Adrenal gland (tissue), 5 donors: ENCODE measurements around the gene DRGX.

Source experiments
- POLR2A ChIP-seq, 2 donors: fragments of 450-650 bp; IDR thresholded peaks; one replicate each; pipeline ENCODE4 v1.6.1; 2017; ENCODE audit warnings: antibody characterized with exemption in 2 of 2, mild to moderate bottlenecking in 2 of 2, moderate library complexity in 1 of 2
- TF ChIP-seq, protein P1 (sequence below), 6 experiments: fragments of 450-650 bp in 4 of 6; fragments of 200-600 bp in 2 of 6; sonication (generic) in 1 of 6; IDR thresholded peaks; 1 replicate in 5 of 6; 2 replicates in 1 of 6; pipeline versions ENCODE4 v1.5.1 to v1.8.0; 2016 to 2021; ENCODE audit warnings: antibody characterized with exemption in 6 of 6, mild to moderate bottlenecking in 2 of 6, moderate library complexity in 1 of 6
- donor health status: DM: no; HTN: no; CAD: no.

- TF ChIP-seq POLR2A (IDR thresholded peaks at IDR 0.05): no peak
- TF ChIP-seq, protein P1, sequence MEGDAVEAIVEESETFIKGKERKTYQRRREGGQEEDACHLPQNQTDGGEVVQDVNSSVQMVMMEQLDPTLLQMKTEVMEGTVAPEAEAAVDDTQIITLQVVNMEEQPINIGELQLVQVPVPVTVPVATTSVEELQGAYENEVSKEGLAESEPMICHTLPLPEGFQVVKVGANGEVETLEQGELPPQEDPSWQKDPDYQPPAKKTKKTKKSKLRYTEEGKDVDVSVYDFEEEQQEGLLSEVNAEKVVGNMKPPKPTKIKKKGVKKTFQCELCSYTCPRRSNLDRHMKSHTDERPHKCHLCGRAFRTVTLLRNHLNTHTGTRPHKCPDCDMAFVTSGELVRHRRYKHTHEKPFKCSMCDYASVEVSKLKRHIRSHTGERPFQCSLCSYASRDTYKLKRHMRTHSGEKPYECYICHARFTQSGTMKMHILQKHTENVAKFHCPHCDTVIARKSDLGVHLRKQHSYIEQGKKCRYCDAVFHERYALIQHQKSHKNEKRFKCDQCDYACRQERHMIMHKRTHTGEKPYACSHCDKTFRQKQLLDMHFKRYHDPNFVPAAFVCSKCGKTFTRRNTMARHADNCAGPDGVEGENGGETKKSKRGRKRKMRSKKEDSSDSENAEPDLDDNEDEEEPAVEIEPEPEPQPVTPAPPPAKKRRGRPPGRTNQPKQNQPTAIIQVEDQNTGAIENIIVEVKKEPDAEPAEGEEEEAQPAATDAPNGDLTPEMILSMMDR (IDR thresholded peaks at IDR 0.05): no peak
Observed at GRCh38 chr10:49396666-49396999, 744 bp upstream of the DRGX start.
